Measurements from ENCODE around the gene STBD1. TPM values are rescaled to one million over a fixed set of nuclear protein-coding genes. Genes with fewer than 3 reads are reported as not detected.

The STBD1 gene
- total and polyA plus RNA-seq, 9 of the 15 experiments (the other 6 are each of a cell fraction or from before 2014, with no cell fraction given): 0.08 to 0.64 (median 0.27) TPM; not detected in 2

DNA sequence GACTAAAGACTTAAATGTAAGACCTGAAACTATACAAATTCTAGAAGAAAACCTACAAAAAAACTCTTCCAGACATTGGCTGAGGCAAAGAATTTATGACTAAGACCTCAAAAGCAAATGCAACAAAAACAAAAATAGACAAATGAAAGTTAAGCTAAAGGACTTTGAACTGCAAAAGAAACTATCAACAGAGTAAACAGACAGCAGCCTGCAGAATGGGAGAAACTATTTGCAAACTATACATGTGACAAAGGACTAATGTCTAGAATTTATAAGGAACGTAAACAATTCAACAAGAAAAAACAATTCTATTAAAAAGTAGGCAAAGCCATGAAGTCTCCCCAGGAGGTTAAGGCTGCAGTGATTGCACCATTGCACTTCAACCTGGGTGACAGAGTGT lies 46.0 kb upstream of the STBD1 start (continued):
- TF ChIP-seq SUPT5H (IDR thresholded peaks at IDR 0.05): no peak
- TF ChIP-seq SETDB1 (IDR thresholded peaks at IDR 0.05; ENCODE audit: low read length): no peak
- no peak for TF ChIP-seq FOXA1 (IDR thresholded peaks at IDR 0.05; ENCODE audit: borderline replicate concordance)
- TF ChIP-seq EP400 (IDR thresholded peaks at IDR 0.05): no peak
- TF ChIP-seq, protein P1, sequence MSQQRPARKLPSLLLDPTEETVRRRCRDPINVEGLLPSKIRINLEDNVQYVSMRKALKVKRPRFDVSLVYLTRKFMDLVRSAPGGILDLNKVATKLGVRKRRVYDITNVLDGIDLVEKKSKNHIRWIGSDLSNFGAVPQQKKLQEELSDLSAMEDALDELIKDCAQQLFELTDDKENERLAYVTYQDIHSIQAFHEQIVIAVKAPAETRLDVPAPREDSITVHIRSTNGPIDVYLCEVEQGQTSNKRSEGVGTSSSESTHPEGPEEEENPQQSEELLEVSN (IDR thresholded peaks at IDR 0.05; ENCODE audit: borderline replicate concordance in 1 of 2, extremely low read depth in 1 of 2, insufficient read depth in 1 of 2, insufficient read length in 1 of 2, low read depth in 1 of 2, low read length in 1 of 2, poor library complexity in 1 of 2, severe bottlenecking in 1 of 2): no peak
- no peak for TF ChIP-seq GTF2A2 (tag; IDR thresholded peaks at IDR 0.05)
- TF ChIP-seq BRD4 (IDR thresholded peaks at IDR 0.05): no peak
- TF ChIP-seq TEAD1 (CRISPR knock-in tag; IDR thresholded peaks at IDR 0.05): no peak

DNA sequence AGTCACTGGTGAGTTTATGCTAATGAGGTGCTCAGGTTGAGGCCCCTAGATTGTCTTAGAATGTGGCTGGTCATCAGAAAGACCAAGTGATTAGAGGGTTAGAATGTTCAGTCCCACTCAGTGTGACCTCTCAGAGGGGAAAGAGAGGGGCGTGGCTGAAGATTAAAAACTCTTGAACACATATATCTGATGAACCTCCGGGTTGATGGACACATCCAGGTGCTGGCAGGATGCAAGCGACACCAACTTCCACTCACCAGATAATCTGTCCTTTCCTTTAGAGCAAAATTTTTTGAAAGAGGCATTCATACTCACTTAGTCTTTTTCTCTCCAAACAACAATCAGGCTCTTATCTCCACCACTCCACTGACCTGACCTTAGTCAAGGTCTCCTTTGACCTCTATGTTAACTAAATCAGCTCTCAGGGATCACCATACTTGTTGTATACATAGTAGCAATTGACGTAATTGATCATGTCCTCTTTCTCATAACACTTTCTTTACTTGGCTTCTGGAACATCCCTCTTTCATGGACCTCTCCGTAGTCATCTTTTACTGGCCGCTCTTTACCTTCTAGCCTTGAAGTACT lies 40.8 kb upstream of the STBD1 start:
- POLR2A ChIA-PET: no interaction called here

More for the DNA sequence above, 40.8 kb upstream of the STBD1 start:
- Histone ChIP-seq H3K9me1 (ENCODE audit: control insufficient read depth, insufficient read depth, low read length) (no peaks in the 10 kb centered on the region), H4K20me1 (replicated peaks; ENCODE audit: control insufficient read depth, insufficient read depth, low read length) (no peaks in the 10 kb centered on the region), H3K27ac (ENCODE audit: extremely low read depth, low read depth, low read length) (no peak overlapping the region), H2AFZ (ENCODE audit: low read depth, low read length) (no peak overlapping the region), H3K27me3 (ENCODE audit: control insufficient read depth in 2 of 2, insufficient read depth in 2 of 2, low read length in 2 of 2) (no peaks in the 10 kb centered on the region), H3K9me3 (replicated peaks; ENCODE audit: control insufficient read depth, insufficient read depth, low read depth, low read length) (no peaks in the 10 kb centered on the region), H3K4me3 (no peak overlapping the region), H3K4me1 (replicated peaks in 1 of 2; ENCODE audit: control insufficient read depth in 2 of 2, insufficient read depth in 2 of 2, low read length in 2 of 2) (no peaks in the 10 kb centered on the region), H3K79me2 (ENCODE audit: control insufficient read depth, insufficient read depth, low read length) (no peaks in the 10 kb centered on the region), H3K36me3 (ENCODE audit: control insufficient read depth, insufficient read depth, low read length) (no peaks in the 10 kb centered on the region), H3K4me2 (ENCODE audit: insufficient read depth, low read length) (no peak overlapping the region), H3K9ac (ENCODE audit: insufficient read depth in 1 of 2, low read depth in 2 of 2, low read length in 2 of 2) (no peak overlapping the region)
- 56% methylated on average over 6 of the region's 6 CpGs for WGBS (ENCODE audit: insufficient coverage, low coverage, missing lambda C conversion rate)
- CTCF ChIA-PET (ENCODE audit: low intra/inter-chr PET ratio): no interaction called here
- in situ Hi-C loops (cut with MboI) (no loop called here), intact Hi-C loops (cut with micrococcal nuclease) (no loop called here)
- no TSS peak for BruUV-seq (replicated peaks)
- ATAC-seq (no peak), DNase-seq (ENCODE audit: extremely low read depth in 1 of 4, low spot score in 3 of 4) (no peak), FAIRE-seq (peak; percentile 56)
- TF ChIP-seq DDX20 (tag; IDR thresholded peaks at IDR 0.05; ENCODE audit: low read depth): no peak
- TF ChIP-seq ZNF584 (CRISPR knock-in tag; IDR thresholded peaks at IDR 0.05; ENCODE audit: low read depth): no peak
- TF ChIP-seq ESRRA (IDR thresholded peaks at IDR 0.05; ENCODE audit: borderline replicate concordance, low read depth): peak; percentile 43
- TF ChIP-seq, protein P2, sequence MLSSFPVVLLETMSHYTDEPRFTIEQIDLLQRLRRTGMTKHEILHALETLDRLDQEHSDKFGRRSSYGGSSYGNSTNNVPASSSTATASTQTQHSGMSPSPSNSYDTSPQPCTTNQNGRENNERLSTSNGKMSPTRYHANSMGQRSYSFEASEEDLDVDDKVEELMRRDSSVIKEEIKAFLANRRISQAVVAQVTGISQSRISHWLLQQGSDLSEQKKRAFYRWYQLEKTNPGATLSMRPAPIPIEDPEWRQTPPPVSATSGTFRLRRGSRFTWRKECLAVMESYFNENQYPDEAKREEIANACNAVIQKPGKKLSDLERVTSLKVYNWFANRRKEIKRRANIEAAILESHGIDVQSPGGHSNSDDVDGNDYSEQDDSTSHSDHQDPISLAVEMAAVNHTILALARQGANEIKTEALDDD (IDR thresholded peaks at IDR 0.05): peak; percentile 57; the same call in 1 of the 2 replicates
